Hypothalamus (tissue), 51 donors: ENCODE results near the gene WIPF2.
"Not testable (repeated sequence)": the region's sequence is repeated elsewhere in the genome, so short reads cannot be mapped to it uniquely, and the experiment has no call there.

Experiments used
- DNase-seq, 51 donors: peaks; one replicate each; lab custom pipeline; 2025; lab: John Stamatoyannopoulos, UW

Gene WIPF2

GRCh38 chr17:40191237-40192208 is 27.6 kb upstream of the WIPF2 start:
- peak in 47 of 51 donors; percentile 9 to 79 (median 58) for DNase-seq

GRCh38 chr17:40192961-40193360 is 26.1 kb upstream of the WIPF2 start:
- no peak for DNase-seq

DNA sequence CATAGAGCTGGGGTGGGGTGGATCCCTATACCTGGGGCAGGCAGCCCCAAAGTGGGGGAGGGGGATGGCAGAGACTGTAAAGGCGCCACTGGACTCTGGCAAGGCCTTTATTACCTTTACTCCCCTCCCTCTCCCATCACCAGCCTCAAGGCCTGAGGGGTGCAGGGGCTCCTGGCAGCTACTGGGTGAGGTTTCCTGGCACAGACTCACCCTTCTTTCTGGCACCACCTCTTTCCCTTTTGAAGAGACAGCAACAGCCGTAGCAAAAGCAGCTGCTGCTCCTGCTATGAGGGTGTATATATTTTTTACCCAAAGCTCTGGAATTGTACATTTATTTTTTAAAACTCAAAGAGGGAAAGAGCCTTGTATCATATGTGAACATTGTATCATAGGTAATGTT is 24.3 kb upstream of the WIPF2 start:
- DNase-seq = no peak

- DNase-seq = no peak
Measured at GRCh38 chr17:40197550-40197949, 21.6 kb upstream of the WIPF2 start.

GRCh38 chr17:40197965-40198456 is 21.1 kb upstream of the WIPF2 start:
- DNase-seq = not testable (repeated sequence)

DNA sequence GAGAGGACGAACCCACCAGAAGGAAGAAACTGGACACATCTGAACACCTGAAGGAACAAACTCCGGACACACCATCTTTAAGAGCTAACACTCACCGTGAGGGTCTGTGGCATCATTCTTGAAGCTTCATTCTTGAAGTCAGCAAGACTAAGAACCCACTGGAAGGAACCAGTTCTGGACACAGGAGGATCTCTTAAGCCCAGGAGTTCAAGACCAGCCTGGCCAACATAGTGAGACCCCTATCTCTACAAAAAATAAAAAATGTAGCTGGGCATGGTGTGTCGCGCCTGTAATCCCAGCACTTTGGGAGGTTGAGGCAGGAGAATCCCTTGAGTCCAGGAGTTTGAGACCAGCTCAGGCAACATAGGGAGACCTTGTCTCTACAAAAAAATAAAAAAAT is 20.5 kb upstream of the WIPF2 start:
- no peak for DNase-seq

- DNase-seq = no peak
Measured at GRCh38 chr17:40203131-40203530, 16.0 kb upstream of the WIPF2 start.

- not testable (repeated sequence) for DNase-seq
Measured at GRCh38 chr17:40206193-40206592, 12.9 kb upstream of the WIPF2 start.

GRCh38 chr17:40209404-40210093 is 9.6 kb upstream of the WIPF2 start:
- DNase-seq = no peak

GRCh38 chr17:40213914-40214313 is 5.2 kb upstream of the WIPF2 start:
- DNase-seq = not testable (repeated sequence)

- DNase-seq = no peak
Measured at GRCh38 chr17:40218006-40218739, 931 bp upstream of the WIPF2 start.

DNA sequence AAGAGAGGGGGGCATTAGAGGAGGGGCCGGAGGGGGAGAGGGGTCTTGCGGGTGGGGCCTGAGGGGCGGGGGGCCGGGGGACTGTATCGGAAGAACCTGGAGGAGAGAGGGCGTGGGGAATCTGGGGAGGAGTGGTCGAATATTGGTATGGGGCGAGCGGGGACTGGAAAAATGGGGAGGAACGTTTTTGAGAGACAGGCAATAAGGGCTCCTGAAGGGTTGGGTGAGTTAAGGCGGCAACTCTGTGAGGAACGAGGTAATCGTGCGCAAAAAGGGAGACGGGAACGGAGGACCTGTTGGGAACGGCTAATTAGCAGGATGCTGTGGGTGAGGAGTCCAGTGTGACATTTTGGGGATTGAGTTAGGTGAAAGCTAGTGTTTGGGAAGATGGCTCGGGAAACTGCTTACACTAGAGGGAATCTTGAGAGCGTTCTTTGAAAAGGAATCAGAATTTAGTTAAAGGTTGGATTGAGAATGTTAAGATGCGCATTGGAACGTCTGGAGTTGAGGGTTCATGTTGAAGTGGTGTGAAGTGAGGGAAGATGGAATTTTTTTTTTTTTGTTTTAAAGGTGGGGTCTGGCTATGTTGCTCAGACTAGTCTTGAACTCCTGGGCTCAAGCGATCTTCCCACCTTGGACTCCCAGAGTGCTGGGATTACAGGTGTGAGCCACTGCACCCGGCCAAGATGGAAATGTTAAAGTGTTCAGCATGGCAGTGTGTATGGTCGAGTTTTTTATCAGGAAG is 662 bp downstream of the WIPF2 start:
- DNase-seq = peak in 20 of 51 donors; percentile 43 to 85 (median 58)

DNA sequence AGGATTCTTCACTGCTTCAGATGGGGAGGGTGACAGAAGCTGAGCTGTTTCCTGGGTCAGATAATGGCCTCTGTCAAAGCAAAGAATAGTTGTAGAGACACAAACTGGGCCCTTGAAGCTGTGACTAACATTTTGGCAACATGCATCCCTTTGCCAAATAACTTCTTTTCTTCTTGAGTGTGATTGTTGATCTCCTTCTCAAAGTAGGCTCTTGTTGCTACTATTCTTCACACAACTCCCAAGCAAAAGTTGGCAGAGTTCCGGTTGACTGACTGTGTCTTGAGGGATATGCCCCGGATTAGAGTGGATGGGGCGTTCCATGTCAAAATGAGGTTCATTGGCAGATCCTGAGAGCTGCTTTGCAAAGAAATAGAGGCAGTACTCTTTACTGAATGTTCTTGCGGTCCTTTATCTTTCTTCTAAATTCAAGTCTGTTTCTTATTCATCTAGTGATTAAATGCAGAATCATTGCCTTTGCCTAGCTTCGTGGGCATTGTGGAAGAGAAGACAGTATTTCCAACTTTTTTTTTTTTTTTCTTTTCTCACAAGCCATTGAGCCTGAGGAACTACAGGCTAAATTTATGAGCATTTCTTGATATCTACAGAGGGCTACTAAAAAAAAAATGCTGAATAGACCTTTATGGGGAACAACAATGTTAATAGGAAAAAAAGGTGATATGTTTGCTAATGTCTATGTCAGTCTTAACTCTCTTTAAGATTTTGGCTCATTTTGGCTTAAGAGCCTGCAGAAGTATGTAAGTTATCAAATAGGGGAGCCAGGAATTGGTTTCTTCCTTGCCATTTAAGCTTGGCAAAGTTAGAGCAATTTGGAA is 5.8 kb downstream of the WIPF2 start:
- DNase-seq = peak in 37 of 51 donors; percentile 4 to 83 (median 48)

DNA sequence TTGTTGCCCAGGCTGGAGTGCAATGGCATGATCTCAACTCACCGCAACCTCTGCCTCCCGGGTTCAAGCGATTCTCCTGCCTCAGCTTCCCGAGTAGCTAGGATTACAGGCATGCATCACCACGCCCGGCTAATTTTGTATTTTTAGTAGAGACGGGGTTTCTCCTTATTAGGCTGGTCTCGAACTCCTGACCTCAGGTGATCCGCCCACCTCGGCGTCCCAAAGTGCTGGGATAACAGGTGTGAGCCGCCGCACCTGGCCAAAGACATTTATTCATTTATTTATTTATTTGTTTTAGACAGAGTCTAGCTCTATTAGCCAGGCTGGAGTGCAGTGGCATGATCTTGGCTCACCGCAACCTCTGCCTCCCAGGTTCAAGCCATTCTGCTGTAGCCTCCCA is 10.0 kb downstream of the WIPF2 start:
- DNase-seq = not testable (repeated sequence)

- DNase-seq = no peak
Measured at GRCh38 chr17:40230670-40231069, 11.6 kb downstream of the WIPF2 start.

- not testable (repeated sequence) for DNase-seq
Measured at GRCh38 chr17:40231928-40232327, 12.8 kb downstream of the WIPF2 start.

- no peak for DNase-seq
Measured at GRCh38 chr17:40241252-40241834, 22.2 kb downstream of the WIPF2 start.

DNA sequence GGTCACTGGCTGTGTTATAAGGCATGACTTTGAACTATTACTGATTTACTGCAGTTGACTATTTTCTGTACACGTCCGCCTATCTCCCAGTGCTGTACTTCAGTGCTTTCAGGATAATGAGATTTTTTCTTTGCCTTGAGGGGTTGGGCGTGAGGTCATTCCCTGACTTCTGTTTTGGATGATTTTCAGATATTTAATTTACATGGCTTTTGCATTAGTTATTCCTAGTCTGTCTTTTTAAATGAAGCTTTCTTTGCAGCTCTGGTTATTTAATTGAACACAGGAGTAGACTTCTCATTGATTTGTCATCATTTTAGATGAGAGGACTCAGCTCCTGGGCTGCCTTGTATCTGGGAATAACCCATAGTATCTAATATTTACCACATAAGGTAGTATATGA is 23.7 kb downstream of the WIPF2 start:
- no peak for DNase-seq

- DNase-seq = no peak
Measured at GRCh38 chr17:40243761-40244160, 24.7 kb downstream of the WIPF2 start.
